Erythroblast (primary cell): Measurements from ENCODE around the gene TMA7B.

Experiments used
- GATA1 ChIP-seq: IDR thresholded peaks from 2 replicates; pipeline ENCODE4 v1.6.1; 2011; ENCODE audit warnings: low read depth, mild to moderate bottlenecking, control low read depth, low read length, moderate library complexity
- POLR2A ChIP-seq: IDR thresholded peaks from 2 replicates; pipeline ENCODE4 v1.6.1; 2011; ENCODE audit warnings: mild to moderate bottlenecking, low read length

DNA sequence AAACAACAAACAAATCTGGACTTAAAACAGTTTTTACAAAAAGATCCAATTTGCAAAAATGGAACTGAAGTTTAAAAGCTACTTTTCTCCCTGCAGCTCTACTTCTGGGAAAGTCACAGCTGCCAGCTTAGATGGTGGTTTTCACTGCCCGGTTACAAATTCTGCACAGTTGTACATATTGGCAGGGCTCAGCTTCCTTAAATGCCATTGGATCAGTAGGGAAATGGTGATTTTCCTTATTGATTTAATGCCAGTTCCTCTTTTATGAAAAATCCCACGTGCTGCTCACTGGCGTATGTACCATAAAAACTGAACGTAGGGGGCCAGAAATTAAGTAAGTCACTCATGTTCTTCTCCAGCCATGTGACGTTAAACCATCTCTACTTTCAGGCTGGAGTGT is 36.5 kb upstream of the TMA7B start:
- TF ChIP-seq POLR2A (no peak), GATA1 (no peak)
